ENCODE results near the gene CD99L2. TPM values are rescaled to one million over a fixed set of nuclear protein-coding genes. Genes with fewer than 3 reads are reported as not detected.
A peak's percentile ranks its signal among the peaks of the same experiment; 100 is the strongest.
"Not testable (repeated sequence)": the region's sequence is repeated elsewhere in the genome, so short reads cannot be mapped to it uniquely, and the experiment has no call there.

Gene CD99L2
- total RNA-seq, 1 donor from 2014 or later: 12.0 TPM

- Mint-ChIP-seq H3K27ac (no peak overlapping the region), H3K4me1 (ENCODE audit: low read depth) (peaks cover 7% of the 10 kb centered on the region), H3K27me3 (ENCODE audit: low read depth) (no peaks in the 10 kb centered on the region), H3K9me3 (no peaks in the 10 kb centered on the region), H3K36me3 (ENCODE audit: low read depth) (no peaks in the 10 kb centered on the region), H3K4me3 (ENCODE audit: low read depth) (no peak overlapping the region)
- DNase-seq (ENCODE audit: low spot score): no peak
- intact Hi-C loops (cut with micrococcal nuclease): no loop called here
Measured at GRCh38 chrX:150845091-150845490, 53.4 kb downstream of the CD99L2 start.

- H3K4me1 Mint-ChIP-seq (ENCODE audit: low read depth): peaks cover 7% of the 10 kb centered on the region
- no peak overlapping the region for H3K27ac Mint-ChIP-seq
- intact Hi-C loops (cut with micrococcal nuclease): no loop called here
- no peaks in the 10 kb centered on the region for H3K9me3 Mint-ChIP-seq
- no peaks in the 10 kb centered on the region for H3K36me3 Mint-ChIP-seq (ENCODE audit: low read depth)
- no peak for DNase-seq (ENCODE audit: low spot score)
- H3K27me3 Mint-ChIP-seq (ENCODE audit: low read depth): no peaks in the 10 kb centered on the region
- H3K4me3 Mint-ChIP-seq (ENCODE audit: low read depth): no peak overlapping the region
Measured at GRCh38 chrX:150844016-150844415, 54.5 kb downstream of the CD99L2 start.

GRCh38 chrX:150842198-150842685, 56.2 kb downstream of the CD99L2 start:
- intact Hi-C loops (cut with micrococcal nuclease): no loop called here
- Mint-ChIP-seq H3K4me1 (ENCODE audit: low read depth) (no peaks in the 10 kb centered on the region), H3K36me3 (ENCODE audit: low read depth) (no peaks in the 10 kb centered on the region), H3K27ac (no peak overlapping the region), H3K27me3 (ENCODE audit: low read depth) (no peaks in the 10 kb centered on the region), H3K4me3 (ENCODE audit: low read depth) (no peak overlapping the region), H3K9me3 (no peaks in the 10 kb centered on the region)
- DNase-seq (ENCODE audit: low spot score): no peak

GRCh38 chrX:150841456-150842197, 56.8 kb downstream of the CD99L2 start:
- no peak for DNase-seq (ENCODE audit: low spot score)
- H3K4me1 Mint-ChIP-seq (ENCODE audit: low read depth): no peaks in the 10 kb centered on the region
- no peaks in the 10 kb centered on the region for H3K27me3 Mint-ChIP-seq (ENCODE audit: low read depth)

GRCh38 chrX:150837845-150838244, 60.6 kb downstream of the CD99L2 start:
- Mint-ChIP-seq H3K9me3 (peaks cover 5% of the 10 kb centered on the region), H3K27ac (no peak overlapping the region), H3K4me3 (ENCODE audit: low read depth) (no peak overlapping the region), H3K4me1 (ENCODE audit: low read depth) (peaks cover 4% of the 10 kb centered on the region), H3K36me3 (ENCODE audit: low read depth) (no peaks in the 10 kb centered on the region), H3K27me3 (ENCODE audit: low read depth) (no peaks in the 10 kb centered on the region)
- intact Hi-C loops (cut with micrococcal nuclease): no loop called here
- no peak for DNase-seq (ENCODE audit: low spot score)

More at GRCh38 chrX:150841456-150842197, 56.8 kb downstream of the CD99L2 start:
- intact Hi-C loops (cut with micrococcal nuclease): no loop called here
- Mint-ChIP-seq H3K4me3 (ENCODE audit: low read depth) (no peak overlapping the region), H3K36me3 (ENCODE audit: low read depth) (no peaks in the 10 kb centered on the region), H3K27ac (no peak overlapping the region), H3K9me3 (no peaks in the 10 kb centered on the region)

- H3K36me3 Mint-ChIP-seq (ENCODE audit: low read depth): no peaks in the 10 kb centered on the region
Measured at GRCh38 chrX:150834695-150835094, 63.8 kb downstream of the CD99L2 start.

GRCh38 chrX:150833454-150834056, 64.9 kb downstream of the CD99L2 start:
- peaks cover 4% of the 10 kb centered on the region for H3K36me3 Mint-ChIP-seq (ENCODE audit: low read depth)
- no peak overlapping the region for H3K4me3 Mint-ChIP-seq (ENCODE audit: low read depth)
- intact Hi-C loops (cut with micrococcal nuclease): no loop called here
- H3K4me1 Mint-ChIP-seq (ENCODE audit: low read depth): peaks cover 4% of the 10 kb centered on the region
- peaks cover 5% of the 10 kb centered on the region for H3K9me3 Mint-ChIP-seq
- DNase-seq (ENCODE audit: low spot score): no peak
- no peak overlapping the region for H3K27ac Mint-ChIP-seq
- H3K27me3 Mint-ChIP-seq (ENCODE audit: low read depth): no peaks in the 10 kb centered on the region

More at GRCh38 chrX:150834695-150835094, 63.8 kb downstream of the CD99L2 start:
- H3K4me1 Mint-ChIP-seq (ENCODE audit: low read depth): peaks cover 4% of the 10 kb centered on the region
- no peak overlapping the region for H3K4me3 Mint-ChIP-seq (ENCODE audit: low read depth)
- peaks cover 5% of the 10 kb centered on the region for H3K9me3 Mint-ChIP-seq
- DNase-seq (ENCODE audit: low spot score): no peak
- H3K27me3 Mint-ChIP-seq (ENCODE audit: low read depth): no peaks in the 10 kb centered on the region
- intact Hi-C loops (cut with micrococcal nuclease): no loop called here
- H3K27ac Mint-ChIP-seq: no peak overlapping the region

- no peak overlapping the region for H3K27ac Mint-ChIP-seq
- intact Hi-C loops (cut with micrococcal nuclease): no loop called here
- peaks cover 4% of the 10 kb centered on the region for H3K4me1 Mint-ChIP-seq (ENCODE audit: low read depth)
- peaks cover 5% of the 10 kb centered on the region for H3K9me3 Mint-ChIP-seq
- H3K27me3 Mint-ChIP-seq (ENCODE audit: low read depth): no peaks in the 10 kb centered on the region
- H3K4me3 Mint-ChIP-seq (ENCODE audit: low read depth): no peak overlapping the region
- no peak for DNase-seq (ENCODE audit: low spot score)
- H3K36me3 Mint-ChIP-seq (ENCODE audit: low read depth): peaks cover 6% of the 10 kb centered on the region
Measured at GRCh38 chrX:150831863-150832262, 66.6 kb downstream of the CD99L2 start.

- Mint-ChIP-seq H3K4me3 (ENCODE audit: low read depth) (no peak overlapping the region), H3K36me3 (ENCODE audit: low read depth) (peaks cover 6% of the 10 kb centered on the region), H3K4me1 (ENCODE audit: low read depth) (peaks cover 2% of the 10 kb centered on the region), H3K27ac (no peak overlapping the region), H3K9me3 (peaks cover 3% of the 10 kb centered on the region), H3K27me3 (ENCODE audit: low read depth) (no peaks in the 10 kb centered on the region)
- DNase-seq (ENCODE audit: low spot score): no peak
- intact Hi-C loops (cut with micrococcal nuclease): no loop called here
Measured at GRCh38 chrX:150828785-150829184, 69.7 kb downstream of the CD99L2 start.

GRCh38 chrX:150824352-150824751, 74.1 kb downstream of the CD99L2 start:
- H3K27me3 Mint-ChIP-seq (ENCODE audit: low read depth); H3K4me3 Mint-ChIP-seq (ENCODE audit: low read depth); H3K9me3 Mint-ChIP-seq; DNase-seq (ENCODE audit: low spot score); H3K4me1 Mint-ChIP-seq (ENCODE audit: low read depth); H3K27ac Mint-ChIP-seq; intact Hi-C loops (cut with micrococcal nuclease): not testable (repeated sequence)
- peaks cover 10% of the 10 kb centered on the region for H3K36me3 Mint-ChIP-seq (ENCODE audit: low read depth)

GRCh38 chrX:150823826-150824225, 74.6 kb downstream of the CD99L2 start:
- H3K36me3 Mint-ChIP-seq (ENCODE audit: low read depth); H3K9me3 Mint-ChIP-seq; H3K4me1 Mint-ChIP-seq (ENCODE audit: low read depth); DNase-seq (ENCODE audit: low spot score); H3K27me3 Mint-ChIP-seq (ENCODE audit: low read depth); intact Hi-C loops (cut with micrococcal nuclease); H3K4me3 Mint-ChIP-seq (ENCODE audit: low read depth); H3K27ac Mint-ChIP-seq: not testable (repeated sequence)

- no peak overlapping the region for H3K4me3 Mint-ChIP-seq (ENCODE audit: low read depth)
- intact Hi-C loops (cut with micrococcal nuclease): no loop called here
- no peak for DNase-seq (ENCODE audit: low spot score)
- H3K9me3 Mint-ChIP-seq: peaks cover 11% of the 10 kb centered on the region
- no peaks in the 10 kb centered on the region for H3K4me1 Mint-ChIP-seq (ENCODE audit: low read depth)
- peaks cover 4% of the 10 kb centered on the region for H3K36me3 Mint-ChIP-seq (ENCODE audit: low read depth)
- no peaks in the 10 kb centered on the region for H3K27me3 Mint-ChIP-seq (ENCODE audit: low read depth)
- H3K27ac Mint-ChIP-seq: no peak overlapping the region
Measured at GRCh38 chrX:150821971-150822370, 76.5 kb downstream of the CD99L2 start.

- DNase-seq (ENCODE audit: low spot score): no peak
- peaks cover 11% of the 10 kb centered on the region for H3K36me3 Mint-ChIP-seq (ENCODE audit: low read depth)
- peak overlapping the region; percentile 17 for H3K27ac Mint-ChIP-seq
- H3K9me3 Mint-ChIP-seq: peaks cover 6% of the 10 kb centered on the region
- H3K4me3 Mint-ChIP-seq (ENCODE audit: low read depth): no peak overlapping the region
- intact Hi-C loops (cut with micrococcal nuclease): loop anchor here (10.0 kb wide), 1 partner anchor 61 kb away; no protein-coding TSS in a partner anchor
- peaks cover 11% of the 10 kb centered on the region for H3K4me1 Mint-ChIP-seq (ENCODE audit: low read depth)
- H3K27me3 Mint-ChIP-seq (ENCODE audit: low read depth): no peaks in the 10 kb centered on the region
Measured at GRCh38 chrX:150813922-150814321, 84.5 kb downstream of the CD99L2 start.
